SK-MEL-5 (cell line): ENCODE results near the gene ZNF860. TPM values are rescaled to one million over a fixed set of nuclear protein-coding genes. Genes with fewer than 3 reads are reported as not detected.
A peak's percentile ranks its signal among the peaks of the same experiment; 100 is the strongest.
"Not testable (repeated sequence)": the region's sequence is repeated elsewhere in the genome, so short reads cannot be mapped to it uniquely, and the experiment has no call there.

ENCODE experiments used
- DNase-seq: peaks from one replicate; pipeline ENCODE4 v3.0.0-alpha.2; 2016; ENCODE audit warnings: low read depth, low spot score
- in situ Hi-C: cut with HindIII; loops from 2 replicates; pipeline ENCODE4 v1.10.0; 2016; ENCODE audit warnings: low sequenced_read_pairs, high pct_unique_total_duplicates, low pct_unique_long_range_greater_than_20kb
- total RNA-seq: library from RNA; depleted of rRNA; stranded (reverse); fragments of >200 nt; shearing (Covaris generic); gene quantifications from 2 replicates; pipeline ENCODE4 v1.2.3, GENCODE V29; 2014

ZNF860 gene
- total RNA-seq, 1 experiment from 2014 or later = 6.1 TPM

DNA sequence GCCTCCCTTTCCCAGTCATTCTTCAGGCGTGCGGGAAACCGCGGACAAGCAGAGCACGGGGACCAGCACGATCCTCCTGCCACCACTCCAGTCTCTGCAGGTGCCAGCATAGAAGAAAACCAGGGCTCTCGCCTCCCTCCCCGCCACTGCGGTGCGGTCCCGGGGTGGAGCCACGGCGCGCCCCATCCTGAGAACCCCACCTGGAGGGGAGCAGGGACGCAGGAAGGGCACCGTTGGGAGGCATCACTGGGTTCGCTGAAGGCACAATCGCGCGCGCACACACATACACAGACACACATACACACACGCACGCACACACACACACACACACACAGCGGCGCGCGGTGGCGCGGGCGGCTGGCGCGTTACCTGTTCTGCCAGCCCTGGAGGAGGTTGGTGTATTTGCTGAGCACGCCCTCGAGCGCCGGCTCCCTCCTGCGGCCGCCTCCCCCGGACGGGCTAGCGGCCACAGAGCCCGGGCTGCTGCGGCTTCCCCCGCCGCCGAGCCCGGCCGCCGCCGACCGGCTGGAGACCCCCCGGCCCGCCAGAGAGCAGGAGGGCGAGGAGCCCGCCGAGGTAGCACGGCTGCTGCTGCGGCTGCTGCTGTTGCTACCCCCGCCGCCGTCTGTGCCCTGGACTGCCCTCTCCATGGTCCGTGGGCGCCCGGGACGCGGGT is 882 bp upstream of the ZNF860 start:
- DNase-seq = peak; percentile 40
- in situ Hi-C loops = no loop called here

DNA sequence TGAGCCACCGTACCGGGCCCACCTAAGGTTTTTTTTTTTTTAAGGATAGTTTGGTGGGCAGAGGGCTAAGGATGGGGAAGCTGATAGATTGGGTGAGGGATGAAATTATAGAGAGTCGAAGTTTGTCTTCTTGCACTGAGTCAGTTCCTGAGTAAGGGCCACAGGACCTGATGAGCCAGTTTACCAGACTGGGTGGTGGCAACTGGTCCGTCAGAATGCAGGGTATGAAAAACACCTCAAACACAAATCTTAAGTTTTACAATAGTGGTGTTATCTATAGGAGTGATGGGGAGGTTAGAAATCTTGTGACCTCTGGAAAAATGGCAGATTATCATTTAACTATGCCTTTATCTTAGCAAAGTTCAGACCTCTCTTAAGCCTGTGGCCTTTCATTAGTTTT is 2.8 kb downstream of the ZNF860 start:
- DNase-seq = no peak
- in situ Hi-C loops = no loop called here

DNA sequence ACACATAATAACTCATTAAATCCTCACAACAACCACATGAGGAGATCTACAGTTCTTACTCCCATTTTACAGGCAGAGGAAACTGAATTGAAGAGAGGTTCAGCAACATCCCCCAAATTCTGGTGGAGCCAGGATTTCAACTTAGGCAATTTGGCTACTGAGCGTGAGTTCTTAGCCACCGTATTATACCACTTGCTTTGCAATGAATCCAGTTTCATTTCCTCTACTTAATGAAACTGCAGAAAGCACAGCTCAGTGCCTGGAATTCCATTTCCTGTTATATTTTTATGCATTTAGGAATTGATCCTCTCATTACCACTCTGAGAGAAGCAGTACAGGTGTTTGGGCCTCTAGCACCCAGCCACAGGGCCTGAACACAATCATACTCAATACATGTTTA is 4.3 kb downstream of the ZNF860 start:
- in situ Hi-C loops = no loop called here
- DNase-seq = no peak

DNA sequence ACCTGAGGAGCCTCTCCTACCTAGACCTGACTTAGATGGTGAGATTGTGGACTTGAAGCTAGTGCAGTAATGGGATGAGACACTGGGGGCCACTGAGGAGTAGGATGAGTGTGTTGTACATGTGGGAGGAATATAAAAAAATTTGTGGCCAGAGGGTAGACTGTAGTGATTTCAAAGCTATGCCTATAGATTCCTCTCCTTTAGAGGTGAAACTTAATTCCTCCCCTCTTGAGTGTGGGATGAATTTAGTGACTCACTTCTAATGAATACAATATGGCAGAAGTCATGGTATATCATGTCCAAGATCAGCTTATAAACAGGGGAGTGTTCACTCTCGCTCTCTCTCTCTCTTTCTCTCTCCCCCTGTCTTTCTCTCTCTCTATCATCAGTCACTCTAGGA is 6.7 kb downstream of the ZNF860 start:
- in situ Hi-C loops = no loop called here
- no peak for DNase-seq

DNA sequence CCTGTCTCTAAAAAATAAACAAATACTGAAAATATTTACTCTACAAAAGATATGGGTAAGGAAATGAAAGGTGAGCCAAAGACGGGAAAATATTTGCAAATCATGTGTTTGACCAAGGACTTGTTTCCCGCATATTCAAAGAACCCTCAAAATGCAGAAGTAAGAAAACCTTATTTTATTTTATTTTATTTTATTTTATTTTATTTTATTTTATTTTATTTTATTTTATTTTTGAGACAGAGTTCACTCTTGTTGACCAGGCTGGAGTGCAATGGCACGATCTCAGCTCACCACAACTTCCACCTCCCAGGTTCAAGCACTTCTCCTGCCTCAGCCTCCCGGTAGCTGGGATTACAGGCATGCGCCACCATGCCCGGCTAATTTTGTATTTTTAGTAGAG is 11.4 kb downstream of the ZNF860 start:
- in situ Hi-C loops, DNase-seq: not testable (repeated sequence)

DNA sequence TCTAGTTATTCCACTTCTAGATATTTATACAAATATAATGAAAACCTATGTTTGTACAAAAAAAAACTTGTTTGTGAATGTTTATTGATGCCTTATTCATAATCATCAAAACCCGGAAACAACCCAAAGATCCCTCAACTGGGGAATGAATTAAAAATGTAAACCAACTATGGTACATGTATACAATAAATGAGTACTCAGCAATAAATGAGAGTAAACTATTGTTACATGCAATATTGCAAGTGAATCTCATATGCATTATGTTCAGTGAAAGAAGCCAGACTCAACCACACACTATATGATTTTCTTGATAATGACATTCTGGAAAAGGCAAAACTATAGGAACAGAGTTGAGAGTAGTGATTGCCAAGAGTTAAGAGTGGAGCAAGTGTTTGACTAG is 12.3 kb downstream of the ZNF860 start:
- no peak for DNase-seq
- in situ Hi-C loops = no loop called here

DNA sequence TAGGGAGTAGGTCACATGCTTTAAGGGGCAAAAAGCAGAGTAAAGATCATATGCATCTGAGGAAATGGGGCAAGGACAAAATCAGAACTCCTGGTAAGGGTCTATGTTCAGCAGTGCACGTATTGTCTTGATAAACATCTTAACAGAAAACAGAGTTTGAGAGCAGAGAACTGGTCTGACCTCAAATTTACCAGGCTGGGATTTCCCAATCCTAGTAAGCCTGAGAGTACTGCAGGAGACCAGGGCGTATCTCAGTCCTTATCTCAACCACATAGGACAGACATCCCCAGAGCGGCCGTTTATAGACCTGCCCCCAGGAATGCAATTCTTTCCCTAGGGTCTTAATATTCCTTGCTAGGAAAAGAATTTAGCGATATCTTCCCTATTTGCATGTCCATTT is 13.5 kb downstream of the ZNF860 start:
- in situ Hi-C loops, DNase-seq: not testable (repeated sequence)

DNA sequence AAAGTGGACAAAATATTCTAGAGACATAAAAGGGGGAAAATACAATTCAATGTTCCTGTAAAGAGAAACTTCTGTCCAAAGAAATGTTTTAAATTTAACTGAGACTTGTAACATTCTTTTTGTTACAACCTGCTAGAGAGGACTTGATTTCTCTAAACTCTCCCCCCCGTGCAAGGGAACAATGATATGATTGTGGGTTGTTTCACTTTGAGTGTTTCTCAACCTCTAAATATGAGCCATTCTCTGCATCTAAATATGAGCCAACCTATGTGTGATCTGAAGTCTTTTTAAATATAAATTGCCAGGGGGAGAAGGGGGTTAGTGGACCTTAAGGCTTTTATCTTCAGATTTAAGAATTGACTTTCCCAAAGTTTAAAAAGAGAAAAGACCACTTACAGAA is 14.6 kb downstream of the ZNF860 start:
- DNase-seq = no peak
- in situ Hi-C loops = no loop called here

DNA sequence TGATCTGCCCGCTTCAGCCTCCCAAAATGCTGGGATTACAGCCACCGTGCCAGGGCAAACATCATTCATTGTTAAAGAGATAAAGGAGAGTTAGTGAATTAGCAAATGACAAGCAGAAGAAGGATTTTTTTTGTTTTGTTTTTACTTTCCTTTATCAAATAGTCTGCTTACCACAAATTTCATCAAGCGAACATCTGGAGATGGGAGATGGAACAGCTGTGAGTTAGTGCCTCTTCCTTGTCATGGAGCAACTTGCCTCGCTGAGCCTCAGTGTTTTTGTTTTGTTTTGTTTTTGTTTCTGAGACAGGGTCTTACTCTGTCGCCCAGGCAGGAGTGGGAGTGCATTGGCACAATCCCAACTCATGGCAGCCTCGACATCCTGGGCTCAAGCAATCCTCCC is 15.9 kb downstream of the ZNF860 start:
- DNase-seq = no peak
- in situ Hi-C loops = no loop called here

DNA sequence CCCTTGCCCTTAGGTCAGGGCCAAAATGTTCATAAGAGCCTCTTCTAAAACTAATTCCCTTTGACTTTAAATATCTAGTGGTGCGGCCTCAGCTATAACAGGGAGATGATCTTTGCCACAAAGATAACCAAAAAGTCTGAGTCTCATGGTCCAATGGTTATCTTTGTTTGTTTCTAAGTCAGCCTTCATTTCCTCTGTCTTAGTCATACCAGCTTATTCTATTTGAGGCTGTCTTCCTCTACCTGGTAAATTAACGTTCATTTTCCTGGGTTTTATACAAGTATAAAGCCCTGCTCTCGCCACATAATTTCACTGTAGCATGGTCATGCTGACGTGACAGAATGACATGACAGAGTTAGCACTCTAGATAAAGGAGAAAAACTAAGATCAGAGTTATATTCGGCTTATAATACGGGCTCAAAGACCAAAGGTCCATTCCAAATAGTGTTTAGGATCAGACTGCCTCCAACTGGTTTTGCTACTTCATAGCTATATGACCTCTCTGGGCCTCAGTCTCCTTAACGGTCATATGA is 18.4 kb downstream of the ZNF860 start:
- no peak for DNase-seq
- in situ Hi-C loops = no loop called here

DNA sequence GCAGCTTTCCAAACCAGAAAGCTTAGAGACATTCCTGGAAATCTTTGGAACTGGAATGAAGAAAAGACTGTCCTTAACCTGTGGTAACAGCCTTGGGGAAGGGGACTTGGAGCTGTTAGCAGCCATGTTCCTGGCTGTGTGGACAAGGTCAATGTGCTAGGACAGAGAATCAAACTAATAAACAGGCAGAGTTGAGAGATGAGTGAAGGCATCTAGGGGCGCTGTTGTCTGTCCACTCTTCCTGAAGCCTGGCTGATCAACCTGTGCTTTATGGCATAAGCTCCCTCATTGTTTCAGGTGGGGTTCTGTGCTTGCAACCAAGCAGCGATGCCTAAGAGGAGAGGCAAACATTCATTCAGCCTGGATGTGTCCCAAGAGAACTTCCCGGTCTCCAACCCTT is 19.3 kb downstream of the ZNF860 start:
- no peak for DNase-seq
- in situ Hi-C loops = no loop called here

DNA sequence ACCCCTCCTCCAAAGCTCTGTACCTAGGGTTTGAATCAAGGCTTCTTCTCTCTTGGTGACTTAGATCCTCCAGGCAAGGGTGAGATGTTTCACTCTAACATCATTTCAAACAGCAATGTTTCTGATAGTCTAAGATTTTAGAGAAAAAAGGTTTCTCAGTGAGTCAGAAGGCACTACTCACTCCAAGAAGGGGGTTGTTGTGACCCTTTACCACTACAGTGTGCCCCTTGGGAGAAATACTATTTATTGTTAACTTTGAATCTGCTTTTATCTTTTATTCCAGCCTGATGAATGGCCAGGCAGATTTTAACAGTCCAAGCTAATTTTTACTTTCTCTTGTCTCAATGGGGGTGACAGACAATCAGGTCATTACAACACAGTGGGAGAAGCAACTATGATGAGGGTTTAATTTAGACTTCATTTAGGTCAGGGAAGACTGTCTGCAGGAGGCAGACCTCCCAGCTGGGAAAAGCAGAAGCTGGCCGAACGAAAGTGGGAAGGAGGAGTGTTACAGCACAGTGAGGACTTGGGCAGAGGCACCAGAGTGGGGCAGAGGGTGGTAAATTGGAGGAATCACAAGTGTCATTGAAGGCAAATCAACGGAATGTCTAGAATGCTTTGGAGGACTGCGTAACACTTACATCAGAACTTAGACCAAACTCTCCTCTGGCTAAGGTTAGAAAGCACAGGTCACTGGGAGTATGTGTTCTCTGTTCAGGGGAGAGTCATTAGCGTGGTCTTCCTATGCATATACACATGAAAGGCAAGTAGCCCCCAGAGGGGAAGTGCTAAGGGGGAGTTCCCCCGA is 21.2 kb downstream of the ZNF860 start:
- in situ Hi-C loops = no loop called here
- no peak for DNase-seq

DNA sequence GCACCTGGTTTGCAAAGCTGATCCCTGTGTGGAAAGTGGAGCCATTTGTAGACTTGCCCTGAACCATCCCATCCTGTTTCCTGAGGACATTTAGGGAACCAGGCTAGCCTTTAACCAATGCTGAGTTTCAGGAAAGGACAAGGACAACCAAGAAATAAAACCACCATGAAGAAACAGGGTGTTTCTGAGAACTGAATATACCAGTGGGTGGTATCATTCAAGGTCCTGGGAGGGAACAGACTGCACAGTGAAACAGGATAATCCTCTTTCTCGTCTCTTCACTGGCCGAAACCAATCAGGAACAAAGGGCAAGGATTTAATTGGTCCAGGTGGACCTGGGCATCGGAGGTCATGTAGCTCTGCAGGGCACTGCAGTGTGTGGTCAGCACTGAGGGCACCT is 21.8 kb downstream of the ZNF860 start:
- in situ Hi-C loops = no loop called here

DNA sequence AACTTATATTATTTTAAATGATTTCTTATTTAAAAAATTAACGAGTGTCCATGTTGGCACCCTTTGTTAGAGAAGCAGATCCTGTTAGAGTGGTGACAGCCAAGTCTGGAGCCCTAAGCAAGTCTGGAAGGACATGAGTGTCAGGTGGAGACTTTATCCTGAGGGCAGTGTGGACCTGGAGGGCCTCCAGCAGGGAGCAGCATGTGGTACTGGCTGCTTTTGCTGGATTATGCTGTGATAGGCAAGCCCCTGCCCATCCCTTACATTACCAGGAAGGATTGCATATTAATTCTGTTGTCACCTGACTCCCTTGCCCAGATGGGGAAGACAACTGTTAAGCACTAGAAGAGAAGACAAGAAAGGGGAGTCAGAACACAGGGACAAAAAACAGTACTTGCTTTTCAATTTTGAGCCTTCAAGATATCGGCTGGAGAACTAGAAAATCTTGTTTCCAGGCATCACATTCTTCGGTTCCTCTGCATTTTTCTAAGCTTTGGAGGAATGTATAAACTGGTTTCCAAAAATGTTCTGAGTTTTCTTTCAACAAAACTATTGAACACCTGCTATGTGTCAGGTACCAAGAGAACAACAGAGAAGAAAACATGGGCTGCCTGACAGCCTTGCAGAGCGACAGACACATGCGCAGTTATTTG is 22.7 kb downstream of the ZNF860 start:
- DNase-seq = peak; percentile 11
- in situ Hi-C loops = no loop called here

More for the DNA sequence above, 21.8 kb downstream of the ZNF860 start:
- no peak for DNase-seq

DNA sequence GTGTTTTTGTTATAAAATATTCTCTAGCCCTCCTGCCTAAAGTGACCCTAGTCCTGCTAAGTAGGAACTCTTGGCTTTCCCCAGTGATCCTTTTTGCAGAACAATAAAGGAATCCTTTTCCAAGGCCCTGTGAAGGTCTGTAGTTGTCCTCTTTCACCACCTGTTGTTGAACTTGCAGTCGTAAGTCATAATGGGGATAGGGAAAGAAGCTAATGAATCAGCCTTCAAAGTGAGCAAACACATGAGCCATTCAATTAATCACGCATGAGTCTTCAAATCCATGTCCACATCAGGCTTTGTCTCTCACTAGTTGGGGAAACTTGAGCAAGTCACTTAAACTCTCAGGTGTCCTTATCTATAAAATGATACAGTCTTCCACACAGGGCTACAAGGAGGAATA is 27.6 kb downstream of the ZNF860 start:
- in situ Hi-C loops = no loop called here
- no peak for DNase-seq

DNA sequence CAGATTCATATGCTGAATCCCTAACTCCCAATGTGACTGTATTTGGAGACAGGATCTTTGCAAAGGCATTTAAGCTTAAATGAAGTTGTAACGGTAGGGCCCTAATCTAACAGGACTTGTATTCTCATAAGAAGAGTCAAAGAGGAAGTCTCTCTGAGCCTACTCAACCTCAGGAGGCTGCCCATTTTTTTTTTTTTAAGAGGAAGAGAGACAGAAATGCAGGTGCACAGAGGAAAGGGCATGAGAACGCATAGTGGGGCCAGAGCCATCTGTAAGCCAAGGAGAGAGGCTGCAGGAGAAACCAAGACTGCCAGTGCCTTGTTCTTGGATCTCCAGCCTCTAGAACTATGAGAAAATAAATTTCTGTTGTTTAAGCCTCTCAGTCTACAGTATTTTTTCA is 28.4 kb downstream of the ZNF860 start:
- no peak for DNase-seq
- in situ Hi-C loops = no loop called here

DNA sequence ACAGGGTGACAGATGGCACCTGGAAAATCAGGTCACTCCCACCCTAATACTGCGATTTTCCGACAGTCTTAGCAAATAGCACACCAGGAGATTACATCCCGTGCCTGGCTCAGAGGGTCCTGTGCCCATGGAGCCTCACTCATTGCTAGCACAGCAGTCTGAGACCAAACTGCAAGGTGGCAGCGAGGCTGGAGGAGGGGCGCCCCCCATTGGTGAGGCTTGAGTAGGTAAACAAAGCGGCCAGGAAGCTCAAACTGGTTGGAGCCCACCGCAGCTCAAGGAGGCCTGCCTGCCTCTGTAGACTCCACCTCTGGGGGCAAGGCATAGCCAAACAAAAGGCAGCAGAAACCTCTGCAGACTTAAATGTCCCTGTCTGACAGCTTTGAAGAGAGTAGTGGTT is 29.1 kb downstream of the ZNF860 start:
- in situ Hi-C loops, DNase-seq: not testable (repeated sequence)

DNA sequence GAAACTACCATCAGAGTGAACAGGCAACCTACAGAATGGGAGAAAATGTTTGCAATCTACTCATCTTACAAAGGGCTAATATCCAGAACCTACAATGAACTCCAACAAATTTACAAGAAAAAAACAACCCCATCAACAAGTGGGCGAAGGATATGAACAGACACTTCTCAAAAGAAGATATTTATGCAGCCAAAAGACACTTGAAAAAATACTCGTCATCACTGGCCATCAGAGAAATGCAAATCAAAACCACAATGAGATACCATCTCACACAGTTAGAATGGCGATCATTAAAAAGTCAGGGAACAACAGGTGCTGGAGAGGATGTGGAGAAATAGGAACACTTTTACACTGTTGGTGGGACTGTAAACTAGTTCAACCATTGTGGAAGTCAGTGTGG is 34.1 kb downstream of the ZNF860 start:
- in situ Hi-C loops, DNase-seq: not testable (repeated sequence)
